Endothelial cell of hepatic sinusoid (primary cell): Measurements from ENCODE around the gene CD3D.

ENCODE experiments used
- in situ Hi-C: cut with HindIII; loops from 2 replicates; pipeline ENCODE4 v1.10.0; 2017; ENCODE audit warnings: low sequenced_read_pairs

Gene CD3D

GRCh38 chr11:118305726-118306125 is 36.8 kb downstream of the CD3D start:
- in situ Hi-C loops: no loop called here

- in situ Hi-C loops: no loop called here
Observed at GRCh38 chr11:118304568-118305248, 37.8 kb downstream of the CD3D start, which contains the start of gene CD3E. Gene CD3E (plus strand): TSS chr11:118304730. CDS start chr11:118304953, 223 bp downstream.

DNA sequence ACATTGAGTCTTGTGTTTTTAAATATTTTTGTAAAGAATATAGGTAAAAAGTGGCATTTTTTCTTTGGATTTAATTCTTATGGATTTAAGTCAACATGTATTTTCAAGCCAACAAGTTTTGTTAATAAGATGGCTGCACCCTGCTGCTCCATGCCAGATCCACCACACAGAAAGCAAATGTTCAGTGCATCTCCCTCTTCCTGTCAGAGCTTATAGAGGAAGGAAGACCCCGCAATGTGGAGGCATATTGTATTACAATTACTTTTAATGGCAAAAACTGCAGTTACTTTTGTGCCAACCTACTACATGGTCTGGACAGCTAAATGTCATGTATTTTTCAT is 38.3 kb downstream of the CD3D start:
- in situ Hi-C loops: no loop called here

- in situ Hi-C loops: no loop called here
Observed at GRCh38 chr11:118301600-118302195, 40.8 kb downstream of the CD3D start.

DNA sequence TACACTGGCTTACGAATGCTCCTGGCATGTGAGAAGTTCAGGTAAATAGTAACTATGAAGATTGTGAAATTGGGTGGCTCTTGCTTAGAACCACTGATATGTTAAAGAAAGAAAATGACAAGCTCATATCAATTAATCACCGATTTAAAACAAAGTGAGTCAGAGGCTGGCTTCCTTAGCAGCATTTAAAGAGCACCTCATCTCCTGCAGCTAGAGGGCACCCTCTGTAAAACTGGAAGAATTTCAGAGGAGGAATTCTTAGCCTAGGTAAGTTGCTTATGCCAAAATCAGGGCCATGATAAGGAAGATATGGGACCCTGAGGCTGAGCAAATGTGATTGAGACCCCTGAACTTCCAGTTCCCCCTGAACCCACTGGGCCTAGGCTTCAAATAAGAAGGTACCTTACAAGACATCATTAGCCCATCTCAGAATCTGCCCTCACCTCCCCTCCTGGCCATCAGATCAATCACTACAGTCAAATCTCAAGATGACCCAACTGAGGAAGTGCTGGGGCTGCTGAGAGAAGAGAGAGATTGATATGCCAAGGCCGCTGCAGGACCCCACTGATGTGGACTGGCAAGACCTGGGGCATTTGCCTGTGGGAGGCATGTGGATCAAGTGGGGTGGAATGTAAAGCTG is 46.6 kb downstream of the CD3D start:
- in situ Hi-C loops: no loop called here

DNA sequence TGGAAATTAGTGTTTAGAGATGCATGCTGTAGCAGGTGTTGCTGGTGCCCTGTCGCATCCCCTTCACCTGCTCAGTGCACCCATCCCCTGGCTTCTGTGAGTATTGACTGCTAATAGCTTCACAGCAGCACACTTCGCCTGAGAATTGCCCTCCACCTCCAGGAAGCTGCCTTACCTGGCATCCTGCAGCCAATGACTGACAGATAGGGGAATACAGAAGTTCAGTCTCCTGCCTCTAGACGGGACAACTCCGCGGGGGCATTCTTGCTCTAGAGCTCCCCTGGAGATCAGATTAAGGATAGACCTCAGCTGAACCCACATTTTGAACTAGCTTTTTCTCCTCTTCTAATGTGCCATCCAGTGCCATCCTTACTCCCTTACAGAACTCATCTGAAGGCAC is 47.3 kb downstream of the CD3D start:
- in situ Hi-C loops: no loop called here

DNA sequence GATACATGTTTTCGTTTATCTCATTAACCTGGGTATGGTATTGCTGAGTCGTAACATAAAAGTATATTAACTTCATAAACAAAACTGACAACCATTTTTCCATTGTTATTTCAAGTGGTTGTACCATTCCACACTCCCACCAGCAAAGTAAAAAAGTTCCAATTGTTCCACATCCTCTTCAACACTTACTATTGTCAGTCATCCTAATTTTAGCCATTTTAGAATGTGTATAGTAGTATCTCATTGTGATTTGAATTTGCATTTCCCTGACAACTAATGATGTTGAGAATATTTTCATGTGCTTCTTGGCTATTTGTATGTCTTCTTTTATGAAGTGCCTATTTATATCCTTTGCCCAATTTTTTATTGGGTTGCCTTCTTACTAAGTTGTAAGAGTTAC is 48.5 kb downstream of the CD3D start:
- in situ Hi-C loops: no loop called here

- in situ Hi-C loops: no loop called here
Observed at GRCh38 chr11:118291477-118292135, 50.9 kb downstream of the CD3D start.

- in situ Hi-C loops: no loop called here
Observed at GRCh38 chr11:118290923-118291322, 51.6 kb downstream of the CD3D start.

DNA sequence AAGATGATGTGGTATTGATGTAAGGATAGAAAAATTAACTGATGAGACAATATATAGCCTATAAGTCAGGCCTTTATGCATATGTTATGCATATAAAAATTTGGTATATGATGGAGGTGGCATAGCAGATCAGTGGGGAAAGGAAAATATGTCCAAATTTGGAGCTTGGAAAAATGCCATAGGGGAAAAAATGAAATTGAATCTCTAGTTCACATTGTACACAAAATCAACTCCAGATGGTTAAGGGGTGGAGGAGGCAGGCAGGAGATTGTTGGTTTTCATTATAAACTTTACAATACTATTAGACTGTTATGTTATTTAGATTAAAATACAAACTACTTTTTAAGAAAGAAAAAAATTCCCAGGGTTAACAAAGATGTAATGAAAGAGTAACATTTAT is 53.1 kb downstream of the CD3D start:
- in situ Hi-C loops: no loop called here
